Neuronal stem cell (in vitro differentiated cells): Measurements from ENCODE around the gene OGFOD2.

Source experiments
- DNase-seq: peaks from one replicate; pipeline ENCODE4 v3.0.0-alpha.2; 2013; ENCODE audit warnings: low spot score
- H2AFZ ChIP-seq: one replicate; pipeline ENCODE4 v1.6.1; 2013; ENCODE audit warnings: mild to moderate bottlenecking, low read length, inconsistent platforms
- H2AK5ac ChIP-seq: 2 replicates; pipeline ENCODE4 v1.6.1; 2013; ENCODE audit warnings: low read depth, mild to moderate bottlenecking, inconsistent platforms, low read length, moderate library complexity, mixed read lengths
- H2BK120ac ChIP-seq: 2 replicates; pipeline ENCODE4 v1.6.1; 2013; ENCODE audit warnings: low read depth, mild to moderate bottlenecking, inconsistent platforms, low read length, moderate library complexity, mixed read lengths
- H2BK12ac ChIP-seq: one replicate; pipeline ENCODE4 v1.6.1; 2013; ENCODE audit warnings: low read length, inconsistent platforms
- H2BK15ac ChIP-seq: 2 replicates; pipeline ENCODE4 v1.6.1; 2013; ENCODE audit warnings: mild to moderate bottlenecking, low read length, inconsistent platforms, mixed read lengths
- H2BK5ac ChIP-seq: one replicate; pipeline ENCODE4 v1.6.1; 2013; ENCODE audit warnings: inconsistent platforms, mild to moderate bottlenecking, low read length, moderate library complexity
- H3K14ac ChIP-seq: one replicate; pipeline ENCODE4 v1.6.1; 2013; ENCODE audit warnings: low read length, inconsistent platforms
- H3K18ac ChIP-seq: 2 replicates; pipeline ENCODE4 v1.6.1; 2013; ENCODE audit warnings: low read length, inconsistent platforms
- H3K23ac ChIP-seq: 2 replicates; pipeline ENCODE4 v1.6.1; 2013; ENCODE audit warnings: low read depth, mild to moderate bottlenecking, mixed read lengths, low read length, inconsistent platforms; ENCODE audit not compliant: poor library complexity
- H3K27ac ChIP-seq: replicated peaks from 3 replicates; pipeline ENCODE4 v1.5.1; 2013; ENCODE audit warnings: low read length, inconsistent platforms
- H3K27me3 ChIP-seq, 3 experiments: 2 replicates each; pipeline ENCODE4 v1.6.1; 2013; ENCODE audit warnings: low read length in 3 of 3, mild to moderate bottlenecking in 2 of 3, inconsistent platforms in 1 of 3, low read depth in 1 of 3, mixed read lengths in 1 of 3, moderate library complexity in 1 of 3; ENCODE audit not compliant: control insufficient read depth in 3 of 3, insufficient read depth in 3 of 3
- H3K36me3 ChIP-seq, 2 donors: replicated peaks in 1 of 2; 2 replicates each; pipeline ENCODE4 v1.6.1; 2013; ENCODE audit warnings: low read length in 2 of 2; ENCODE audit not compliant: control insufficient read depth in 2 of 2, insufficient read depth in 2 of 2
- H3K4ac ChIP-seq: 2 replicates; pipeline ENCODE4 v1.6.1; 2013; ENCODE audit warnings: inconsistent platforms, mild to moderate bottlenecking, low read length, moderate library complexity
- H3K4me1 ChIP-seq, 2 donors: 1 replicate in 1 of 2; 2 replicates in 1 of 2; pipeline ENCODE4 v1.6.1; 2013; ENCODE audit warnings: low read length in 2 of 2, low read depth in 1 of 2; ENCODE audit not compliant: control insufficient read depth in 2 of 2, insufficient read depth in 1 of 2
- H3K4me2 ChIP-seq: one replicate; pipeline ENCODE4 v1.6.1; 2013; ENCODE audit warnings: mild to moderate bottlenecking, low read length, inconsistent platforms; ENCODE audit not compliant: insufficient read depth, poor library complexity, severe bottlenecking
- H3K4me3 ChIP-seq, 2 donors: 2 replicates each; pipeline ENCODE4 v1.5.1; 2013; ENCODE audit warnings: low read length in 2 of 2, mild to moderate bottlenecking in 2 of 2, inconsistent platforms in 1 of 2, moderate library complexity in 1 of 2
- H3K79me1 ChIP-seq: one replicate; pipeline ENCODE4 v1.6.1; 2013; ENCODE audit warnings: low read depth, mild to moderate bottlenecking, inconsistent platforms, low read length, moderate library complexity
- H3K9ac ChIP-seq: one replicate; pipeline ENCODE4 v1.6.1; 2013; ENCODE audit warnings: mild to moderate bottlenecking, low read depth, low read length, inconsistent platforms; ENCODE audit not compliant: poor library complexity
- H3K9me3 ChIP-seq, 2 donors: replicated peaks in 1 of 2; 2 replicates each; pipeline versions ENCODE3 to v1.6.1; 2013; ENCODE audit warnings: low read length in 2 of 2, mild to moderate bottlenecking in 2 of 2, inconsistent platforms in 1 of 2, low read depth in 1 of 2, mixed read lengths in 1 of 2, moderate library complexity in 1 of 2; ENCODE audit not compliant: control insufficient read depth in 2 of 2, insufficient read depth in 1 of 2
- H4K8ac ChIP-seq: one replicate; pipeline ENCODE4 v1.6.1; 2013; ENCODE audit warnings: low read depth, mild to moderate bottlenecking, inconsistent platforms, low read length, moderate library complexity
- H4K91ac ChIP-seq: one replicate; pipeline ENCODE4 v1.6.1; 2013; ENCODE audit warnings: low read length, low read depth, mild to moderate bottlenecking, inconsistent platforms; ENCODE audit not compliant: poor library complexity
- WGBS, 2 donors: extraction: QIAGEN DNeasy Blood & Tissue Kit; methylation state at CpG; one replicate each; pipeline ENCODE4 v1.1.7; 2013; ENCODE audit warnings: missing lambda C conversion rate in 2 of 2, mixed read lengths in 1 of 2; ENCODE audit not compliant: insufficient read length in 2 of 2, insufficient replicate concordance in 1 of 2; ENCODE audit errors: extremely low coverage in 2 of 2; 5-methylcytosine and 5-hydroxymethylcytosine counted together

Gene OGFOD2

DNA sequence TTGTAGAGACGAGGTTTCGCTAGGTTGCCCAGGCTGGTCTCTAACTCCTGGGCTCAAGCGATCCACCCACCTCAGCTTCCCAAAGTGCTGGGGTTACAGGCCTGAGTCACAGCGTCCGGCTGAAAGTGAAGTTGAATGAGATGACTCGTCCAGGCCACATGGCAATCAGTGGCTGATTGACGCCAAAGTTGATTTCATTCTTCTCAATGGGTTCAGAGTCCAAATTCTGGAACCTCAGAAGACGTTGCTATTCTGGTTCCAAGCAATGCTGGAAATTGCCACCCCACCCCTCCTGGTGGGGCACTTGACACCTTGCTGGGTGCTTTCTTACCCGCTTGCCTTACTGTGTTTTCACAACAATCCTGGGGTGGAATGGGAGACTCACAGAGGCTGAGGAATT lies 23.6 kb upstream of the OGFOD2 start:
- Histone ChIP-seq H3K79me1 (no peaks in the 10 kb centered on the region), H3K4ac (no peak overlapping the region), H3K4me2 (no peak overlapping the region), H3K4me1 (peaks cover 0 to 7% of the 10 kb centered on the region in 2 donors), H4K91ac (no peak overlapping the region), H3K27me3 (no peaks in the 10 kb centered on the region), H2BK5ac (no peak overlapping the region), H3K23ac (no peak overlapping the region), H3K9ac (no peak overlapping the region), H3K18ac (no peak overlapping the region), H2AK5ac (no peak overlapping the region), H2BK120ac (no peak overlapping the region), H2AFZ (no peak overlapping the region), H4K8ac (no peak overlapping the region), H3K4me3 (no peak overlapping the region), H2BK12ac (no peak overlapping the region), H3K14ac (no peak overlapping the region), H3K9me3 (peaks cover 0 to 2% of the 10 kb centered on the region in 2 donors), H2BK15ac (no peak overlapping the region), H3K36me3 (no peaks in the 10 kb centered on the region), H3K27ac (no peak overlapping the region)
- DNase-seq = no peak
- WGBS, 2 donors = no CpG with 5 or more reads among the region's 9 CpGs

DNA sequence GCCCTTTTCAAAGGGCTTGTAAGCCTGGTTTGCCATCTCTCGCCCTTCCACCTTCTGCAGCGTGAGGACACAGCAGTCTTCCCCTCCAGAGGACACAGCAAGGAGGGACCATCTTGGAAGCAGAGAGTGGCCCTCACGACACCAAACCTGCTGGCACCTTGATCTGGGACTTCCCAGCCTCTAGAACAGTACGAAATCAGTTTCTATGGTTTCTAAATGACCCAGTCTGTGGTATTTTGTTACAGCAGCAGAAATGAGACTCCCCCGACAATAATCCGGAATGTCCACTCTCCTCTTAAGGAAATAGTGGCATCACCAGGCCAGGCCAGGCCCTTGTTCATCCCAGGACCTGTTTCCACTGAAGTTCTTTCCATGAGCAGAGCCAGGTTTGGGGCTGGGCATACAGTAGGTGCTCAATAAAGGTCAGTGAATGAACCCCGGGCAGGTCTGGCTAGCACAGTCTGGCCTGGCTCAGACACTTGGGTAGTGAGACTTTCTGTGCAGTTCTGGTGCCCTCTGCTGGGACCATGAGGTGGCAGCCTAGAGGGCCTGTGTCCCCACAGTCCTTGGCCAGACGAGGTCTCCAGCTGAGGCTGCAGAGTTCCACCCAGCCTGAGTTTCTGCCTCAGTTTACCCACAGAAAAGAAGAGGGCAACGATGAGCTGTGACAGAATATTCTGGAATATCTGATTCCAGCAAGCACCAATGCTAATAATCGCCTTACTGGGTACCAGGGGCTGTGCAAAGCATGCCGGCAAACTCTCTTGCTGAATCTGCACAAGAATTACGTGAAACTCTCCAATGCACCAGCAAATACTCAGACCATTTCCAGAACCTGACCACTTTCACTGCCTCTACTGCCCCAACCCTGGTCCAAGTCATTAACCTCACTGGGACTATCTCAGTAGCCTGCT lies 22.8 kb upstream of the OGFOD2 start:
- Histone ChIP-seq H3K4me3 (no peak overlapping the region), H3K4me1 (no peaks in the 10 kb centered on the region), H2BK15ac (no peak overlapping the region), H3K36me3 (no peaks in the 10 kb centered on the region), H2BK5ac (no peak overlapping the region), H4K91ac (no peak overlapping the region), H3K4me2 (no peak overlapping the region), H3K27ac (no peak overlapping the region), H2AFZ (no peak overlapping the region), H3K23ac (no peak overlapping the region), H3K9me3 (peaks cover 0 to 2% of the 10 kb centered on the region in 2 donors), H4K8ac (no peak overlapping the region), H2BK12ac (no peak overlapping the region), H3K18ac (no peak overlapping the region), H3K79me1 (no peaks in the 10 kb centered on the region), H2BK120ac (no peak overlapping the region), H3K9ac (no peak overlapping the region), H2AK5ac (no peak overlapping the region), H3K14ac (no peak overlapping the region), H3K27me3 (no peaks in the 10 kb centered on the region), H3K4ac (no peak overlapping the region)
- WGBS, 2 donors = no CpG with 5 or more reads among the region's 12 CpGs
- DNase-seq = peak; percentile 54

DNA sequence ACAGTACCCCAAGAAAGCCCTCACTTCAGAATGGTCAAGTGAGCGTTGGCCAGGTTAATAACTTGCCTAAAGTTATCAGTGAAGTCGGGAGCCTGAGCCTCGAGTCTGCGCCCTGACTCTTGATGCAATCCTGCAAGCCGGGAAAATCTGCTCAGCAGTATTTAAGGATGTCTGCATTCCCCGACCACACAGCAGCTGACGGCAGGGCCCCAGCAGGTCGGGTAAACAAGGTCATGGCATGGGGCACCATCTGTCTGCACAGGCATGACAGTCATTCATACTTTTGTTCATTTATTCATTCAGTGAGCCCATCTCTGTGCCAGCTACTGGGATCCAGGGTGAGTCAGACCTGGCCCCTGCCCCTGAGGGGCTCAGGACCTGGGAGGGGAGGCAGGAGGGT lies 19.9 kb upstream of the OGFOD2 start:
- Histone ChIP-seq H3K9me3 (peaks cover 0 to 2% of the 10 kb centered on the region in 2 donors), H2AK5ac (no peak overlapping the region), H3K23ac (no peak overlapping the region), H3K9ac (no peak overlapping the region), H4K8ac (no peak overlapping the region), H4K91ac (no peak overlapping the region), H3K4me3 (no peak overlapping the region), H3K4me2 (no peak overlapping the region), H2AFZ (no peak overlapping the region), H3K14ac (no peak overlapping the region), H3K18ac (no peak overlapping the region), H2BK15ac (no peak overlapping the region), H3K4ac (no peak overlapping the region), H2BK5ac (no peak overlapping the region), H3K79me1 (peaks cover 2% of the 10 kb centered on the region), H3K27ac (no peak overlapping the region), H3K4me1 (no peaks in the 10 kb centered on the region), H2BK120ac (no peak overlapping the region), H2BK12ac (no peak overlapping the region), H3K36me3 (peaks cover 2 to 9% of the 10 kb centered on the region in 2 donors), H3K27me3 (no peaks in the 10 kb centered on the region)
- no CpG with 5 or more reads among the region's 8 CpGs for WGBS, 2 donors
- no peak for DNase-seq

DNA sequence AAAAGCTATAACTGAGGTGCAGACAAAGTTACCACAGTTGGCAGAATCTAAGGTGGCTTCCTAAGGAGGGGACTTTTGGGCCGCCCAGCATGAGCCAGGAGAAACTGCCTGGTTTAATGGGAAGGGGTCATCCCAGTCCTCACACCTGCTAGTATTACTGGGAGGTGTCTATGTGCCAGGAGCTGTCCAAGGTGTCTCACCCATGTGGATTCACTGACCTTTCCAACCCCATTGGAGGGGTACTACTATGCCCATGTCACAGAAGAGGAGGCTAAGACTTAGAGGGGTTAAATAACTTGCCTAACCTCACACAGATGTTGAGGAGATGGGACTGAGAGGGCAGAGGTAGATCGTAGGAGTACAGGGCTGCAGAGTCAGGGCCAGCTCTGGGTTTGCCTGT lies 19.0 kb upstream of the OGFOD2 start:
- no peak overlapping the region for H3K14ac ChIP-seq
- H3K4me2 ChIP-seq = no peak overlapping the region
- H2BK120ac ChIP-seq = no peak overlapping the region
- no peak overlapping the region for H3K27ac ChIP-seq
- H3K9me3 ChIP-seq = peaks cover 0 to 2% of the 10 kb centered on the region in 2 donors
- no CpG with 5 or more reads among the region's 2 CpGs for WGBS, 2 donors
- H2AK5ac ChIP-seq = no peak overlapping the region
- no peak overlapping the region for H2BK5ac ChIP-seq
- no peak overlapping the region for H4K91ac ChIP-seq
- H2AFZ ChIP-seq = no peak overlapping the region
- H2BK15ac ChIP-seq = no peak overlapping the region
- H3K4ac ChIP-seq = no peak overlapping the region
- no peak overlapping the region for H3K23ac ChIP-seq
- H3K4me3 ChIP-seq = no peak overlapping the region
- H3K4me1 ChIP-seq = no peaks in the 10 kb centered on the region
- peaks cover 2 to 10% of the 10 kb centered on the region in 2 donors for H3K36me3 ChIP-seq
- H2BK12ac ChIP-seq = no peak overlapping the region
- no peak for DNase-seq
- H4K8ac ChIP-seq = no peak overlapping the region
- H3K27me3 ChIP-seq = no peaks in the 10 kb centered on the region
- H3K79me1 ChIP-seq = peaks cover 2% of the 10 kb centered on the region
- H3K9ac ChIP-seq = no peak overlapping the region
- H3K18ac ChIP-seq = no peak overlapping the region
